HG03159 (cell line): ENCODE results near the gene RHOG.
"Not testable (repeated sequence)": the region's sequence is repeated elsewhere in the genome, so short reads cannot be mapped to it uniquely, and the experiment has no call there.

Experiments used
- ATAC-seq: cut with Tn5 transposase; IDR thresholded peaks from one replicate; pipeline ENCODE4 v1.9.1; 2021; ENCODE audit warnings: mild to moderate bottlenecking, moderate library complexity; ENCODE audit not compliant: unreplicated experiment

RHOG gene

DNA sequence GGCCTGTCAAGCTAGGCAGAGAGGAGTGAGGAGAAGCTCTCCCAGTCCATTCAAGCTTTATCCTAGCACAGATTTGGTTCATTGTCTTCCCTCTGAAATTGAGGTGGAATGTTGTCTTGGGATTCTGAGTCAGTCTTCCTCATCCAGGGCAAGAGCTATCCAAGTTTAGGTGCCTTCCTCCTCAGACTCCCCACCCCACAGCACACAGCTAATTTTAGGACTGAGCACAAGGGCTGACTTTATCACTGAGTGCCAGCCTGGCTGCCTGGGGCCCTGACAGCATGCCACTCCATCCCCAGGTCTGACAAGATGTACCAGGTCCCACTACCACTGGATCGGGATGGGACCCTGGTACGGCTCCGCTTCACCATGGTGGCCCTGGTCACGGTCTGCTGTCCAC, 29.8 kb downstream of the RHOG start:
- ATAC-seq = no peak

DNA sequence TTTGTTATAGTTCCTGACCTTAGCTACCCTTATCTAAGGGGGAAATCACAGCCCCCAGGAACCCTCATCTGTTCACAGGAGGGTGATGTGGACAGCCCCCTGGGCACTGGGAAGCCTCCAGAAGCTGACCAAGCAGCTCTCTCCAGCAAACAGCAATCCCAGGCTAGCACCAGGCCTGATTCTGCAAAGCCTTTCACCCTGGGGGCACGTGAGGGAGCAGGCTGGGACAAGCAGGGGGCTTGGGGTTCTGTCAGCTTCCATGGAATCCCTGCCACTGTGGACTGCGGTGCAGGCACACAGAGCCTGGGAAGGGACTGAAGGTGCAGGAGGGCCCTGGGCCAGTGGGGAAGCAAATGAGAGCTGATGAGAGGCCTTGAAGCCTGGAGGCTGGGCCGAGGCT, 30.3 kb downstream of the RHOG start:
- ATAC-seq = no peak

DNA sequence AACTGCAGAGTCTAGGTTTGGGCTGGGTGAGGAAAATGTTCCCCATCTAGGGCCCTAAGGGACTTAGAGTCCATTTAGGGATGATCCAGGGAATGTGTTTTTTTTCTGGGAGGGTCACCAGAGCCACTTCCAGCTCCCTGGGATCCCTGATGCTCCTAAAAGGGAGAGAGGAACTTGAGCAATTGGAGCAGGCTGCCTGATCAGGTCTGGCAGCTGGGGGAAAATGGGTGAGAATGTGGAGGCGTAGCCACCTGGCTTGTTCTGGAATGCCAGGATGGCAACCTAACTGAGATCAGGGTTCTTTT, 31.2 kb downstream of the RHOG start:
- no peak for ATAC-seq

DNA sequence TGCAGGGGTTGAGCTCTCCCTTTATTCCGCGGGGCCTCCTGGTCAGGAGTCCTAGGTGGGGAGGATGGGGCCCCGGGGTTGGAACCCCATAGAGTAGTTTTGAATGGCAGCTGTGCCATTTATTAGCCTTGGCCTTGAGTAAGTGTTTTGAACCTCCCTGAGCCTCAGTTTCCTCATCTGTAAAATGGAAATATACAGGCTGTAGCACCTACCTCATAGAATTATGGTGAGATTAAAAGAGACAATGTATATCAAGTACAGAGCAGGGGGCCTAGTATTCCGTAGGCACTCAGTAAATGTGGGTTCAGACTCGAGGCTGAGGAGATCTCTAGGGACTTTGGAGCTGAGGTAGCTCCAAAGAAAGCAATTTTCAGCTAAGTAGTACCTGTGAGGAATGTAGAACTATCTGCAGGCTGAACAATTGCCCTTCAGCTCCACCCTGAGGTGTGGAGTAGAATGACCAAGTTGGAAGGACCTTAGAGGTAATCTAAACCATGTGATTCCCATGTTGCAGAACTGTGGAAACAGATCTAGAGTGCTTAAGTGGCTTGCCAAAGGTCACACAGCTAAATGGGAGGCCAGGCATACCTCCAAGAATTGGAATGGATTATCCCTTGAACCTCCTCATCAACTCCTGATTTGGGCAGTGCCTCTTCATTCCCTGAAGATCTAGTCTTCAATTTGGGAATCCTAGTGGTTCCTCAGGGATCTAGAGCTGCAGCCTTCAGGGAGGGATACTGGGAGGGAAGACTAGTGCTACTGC, 31.7 kb downstream of the RHOG start:
- ATAC-seq = peak; percentile 74

DNA sequence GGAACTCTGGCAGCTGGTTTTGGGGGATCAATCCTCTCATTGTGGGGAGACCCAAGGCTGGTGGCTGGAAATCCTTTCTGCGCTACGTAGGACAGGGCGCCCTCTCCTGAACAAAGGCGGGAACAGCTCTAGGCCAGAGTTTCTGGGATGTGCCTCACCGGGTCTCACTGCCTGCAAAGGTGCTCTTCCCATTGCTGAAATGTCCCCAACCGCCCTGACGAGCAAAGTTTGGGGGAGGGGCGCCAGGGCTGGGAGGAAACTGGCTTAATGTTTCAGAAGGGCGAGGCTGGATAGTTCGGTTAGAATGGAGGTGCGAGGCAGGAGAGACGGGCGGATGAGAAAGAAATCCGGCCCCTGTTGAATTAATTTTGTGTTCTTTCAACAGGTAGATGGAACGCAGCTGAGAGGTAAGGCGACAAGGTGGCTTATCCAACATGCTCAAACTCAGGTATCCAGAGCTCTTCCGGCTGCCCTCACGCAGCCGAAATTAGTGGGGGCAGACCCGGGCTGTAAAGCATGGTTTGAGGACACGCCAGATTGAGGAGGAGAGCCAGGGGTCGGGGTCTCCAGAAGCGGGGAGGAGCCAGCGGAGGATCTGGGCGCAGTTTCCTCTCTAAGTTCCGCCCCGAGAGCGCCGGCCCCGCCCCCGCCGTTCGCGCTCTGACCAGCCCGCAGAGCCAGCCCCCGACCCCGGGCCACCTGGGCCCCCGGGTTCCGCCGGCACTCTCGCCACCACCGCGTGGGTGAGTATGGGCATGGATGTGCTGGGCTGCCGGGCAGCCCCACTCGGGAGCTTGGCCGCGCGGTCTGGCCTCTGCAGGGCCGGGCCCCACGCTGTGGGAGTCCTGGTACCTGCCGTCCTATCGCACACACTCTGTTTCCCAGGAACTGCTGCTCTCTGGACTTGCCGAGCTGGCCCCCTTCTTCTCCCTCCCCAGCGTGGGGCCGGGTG, 32.6 kb downstream of the RHOG start, which contains the start of gene PGAP2:
TSS of gene PGAP2 (plus strand) at position 652 of the 952 bp plus-strand sequence. CDS start 2,700 bp downstream, outside the sequence.
- peak; percentile 62 for ATAC-seq

DNA sequence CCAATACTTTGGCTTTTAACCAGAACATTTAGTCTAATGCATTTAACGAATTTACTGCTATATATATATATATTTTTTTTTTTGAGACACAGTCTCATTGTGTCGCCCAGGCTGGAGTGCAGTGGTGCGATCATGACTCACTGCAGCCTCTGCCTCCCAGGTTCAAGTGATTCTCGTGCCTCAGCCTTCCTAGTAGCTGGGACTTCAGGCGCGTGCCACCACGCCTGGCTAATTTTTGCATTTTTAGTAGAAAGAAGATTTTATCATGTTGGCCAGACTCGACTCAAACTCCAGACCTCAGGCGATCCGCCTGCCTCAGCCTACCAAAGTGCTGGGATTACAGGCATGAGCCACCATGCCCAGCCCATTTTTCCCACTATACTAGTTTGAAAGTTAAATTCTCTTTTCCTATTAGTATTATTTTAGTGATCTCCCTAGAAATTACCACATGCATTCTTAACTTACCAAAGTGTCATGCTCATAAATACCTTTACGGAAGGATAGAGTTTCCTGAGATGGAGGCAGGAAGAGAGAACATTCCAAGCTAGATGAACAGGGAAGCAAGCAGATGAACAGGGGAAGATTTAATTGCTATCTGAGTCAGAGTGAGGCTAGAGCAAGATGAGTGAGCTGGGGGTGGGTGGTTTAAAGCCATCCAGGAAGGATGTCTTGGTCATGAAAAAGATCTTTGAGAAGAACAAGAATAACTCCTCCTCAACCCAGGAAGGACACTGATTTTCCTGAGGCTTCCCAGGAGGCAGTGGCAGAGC, 36.8 kb downstream of the RHOG start:
- no peak for ATAC-seq

DNA sequence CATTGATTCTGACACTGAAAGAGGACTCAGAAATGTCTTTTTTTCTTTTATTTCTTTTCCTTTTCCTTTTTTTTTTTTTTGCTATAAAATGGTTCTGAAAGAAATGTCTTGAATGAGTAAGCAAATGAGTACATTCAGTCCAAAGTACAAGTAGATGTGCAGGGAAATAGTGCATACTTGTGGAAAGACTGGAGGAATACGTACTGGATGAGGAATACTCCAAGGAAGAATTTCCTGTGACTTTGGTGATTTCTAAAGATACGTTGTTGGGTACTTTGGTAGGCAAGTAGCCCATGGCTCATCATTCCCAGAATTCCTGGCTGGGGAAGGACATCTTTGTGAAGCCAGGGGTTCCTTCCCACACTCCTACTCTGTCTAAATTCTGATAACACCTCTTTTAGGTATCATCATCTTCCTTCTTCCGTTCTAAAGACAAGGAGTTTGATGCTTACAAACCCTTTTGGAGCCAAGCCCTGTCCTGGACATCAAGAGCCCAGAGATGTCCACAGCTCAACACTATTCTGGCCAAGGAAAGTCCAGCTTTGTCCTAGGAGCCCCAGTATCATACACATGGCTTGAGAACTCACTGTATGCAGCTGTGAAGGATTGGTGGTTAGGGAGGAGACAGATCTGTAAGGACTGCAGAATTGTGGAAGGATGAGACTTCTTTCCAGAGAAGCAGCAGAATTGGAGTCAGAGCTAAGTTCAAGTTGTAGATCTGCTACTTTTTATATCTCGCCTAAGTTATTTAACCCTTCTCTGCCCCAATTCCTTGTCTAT, 38.6 kb downstream of the RHOG start:
- no peak for ATAC-seq

DNA sequence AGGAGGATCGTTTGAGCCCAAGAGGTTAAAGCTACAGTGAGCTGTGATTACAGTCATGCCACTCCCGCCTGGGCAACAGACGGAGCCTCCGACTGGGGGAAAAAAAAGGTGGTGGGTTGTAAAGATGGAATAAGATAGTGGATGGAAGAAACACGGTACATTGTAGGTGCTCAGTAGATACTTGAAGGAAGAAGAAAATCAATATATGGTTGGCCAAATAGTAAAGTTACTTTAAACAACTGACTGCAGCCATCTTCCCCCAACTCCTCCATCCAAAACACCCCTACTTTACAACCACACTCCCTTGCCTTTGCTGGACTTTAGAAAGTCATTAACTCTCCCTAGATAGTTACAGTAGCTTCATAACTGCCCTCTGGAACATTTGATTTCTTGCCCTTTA, 40.9 kb downstream of the RHOG start:
- ATAC-seq = no peak

DNA sequence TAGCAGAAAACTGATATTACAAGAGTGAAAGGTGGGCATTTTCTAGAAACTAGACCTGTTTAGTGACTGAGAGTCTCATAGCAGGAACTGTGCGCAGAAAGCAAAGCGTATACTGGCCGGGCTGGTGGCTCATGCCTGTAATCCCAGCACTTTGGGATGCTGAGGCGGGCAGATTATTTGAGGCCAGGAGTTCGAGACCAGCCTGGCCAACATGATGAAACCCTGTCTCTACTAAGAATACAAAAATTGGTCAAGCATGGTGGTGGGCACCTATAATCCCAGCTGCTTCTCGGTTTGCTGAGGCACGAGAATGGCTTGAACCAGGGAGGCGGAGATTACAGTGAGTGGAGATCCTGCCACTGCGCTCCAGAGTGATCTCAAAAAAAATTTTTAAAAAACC, 41.6 kb downstream of the RHOG start:
- no peak for ATAC-seq

DNA sequence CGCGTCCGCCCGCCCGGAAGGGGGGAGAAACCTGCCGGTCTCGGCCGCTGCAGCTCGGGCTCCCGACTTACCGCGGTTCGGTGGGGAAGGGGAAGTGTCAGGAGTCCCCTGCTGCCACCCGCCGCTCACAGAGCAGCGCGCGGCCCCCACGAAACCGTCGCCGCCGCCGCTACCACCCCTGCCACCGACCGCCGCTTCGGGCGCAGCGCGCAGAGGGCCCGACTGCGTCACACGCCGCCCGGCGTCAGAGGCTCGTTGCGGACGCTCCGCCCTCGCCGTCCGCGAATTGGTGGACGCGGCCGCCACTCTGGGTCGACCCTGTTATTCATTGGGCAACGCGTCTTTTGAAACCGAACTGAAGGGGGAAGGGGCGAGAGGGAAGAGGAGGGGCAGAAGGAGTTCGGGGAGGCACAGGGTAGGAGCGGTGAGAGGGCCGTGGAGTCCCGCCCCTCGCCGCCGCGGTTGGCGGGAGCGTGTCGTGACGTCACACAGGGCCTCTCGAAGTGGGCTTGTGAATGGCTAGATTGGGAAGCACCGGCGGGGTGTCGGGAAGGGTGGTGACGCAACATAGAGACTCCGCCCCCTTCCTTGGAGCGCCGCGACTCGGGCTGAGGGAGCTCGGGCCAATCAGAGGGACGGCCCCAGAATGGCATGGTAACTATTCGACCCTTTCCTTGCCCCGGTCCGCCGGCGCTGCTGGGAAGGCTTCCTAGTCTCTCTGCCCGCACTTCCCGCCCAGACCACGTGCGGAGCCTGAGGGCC, 43.2 kb downstream of the RHOG start, which contains the start of gene NUP98:
TSS of gene NUP98 (minus strand) at position 226 of the 762 bp plus-strand sequence. CDS start 15,437 bp downstream, outside the sequence.
- ATAC-seq = peak; percentile 94

DNA sequence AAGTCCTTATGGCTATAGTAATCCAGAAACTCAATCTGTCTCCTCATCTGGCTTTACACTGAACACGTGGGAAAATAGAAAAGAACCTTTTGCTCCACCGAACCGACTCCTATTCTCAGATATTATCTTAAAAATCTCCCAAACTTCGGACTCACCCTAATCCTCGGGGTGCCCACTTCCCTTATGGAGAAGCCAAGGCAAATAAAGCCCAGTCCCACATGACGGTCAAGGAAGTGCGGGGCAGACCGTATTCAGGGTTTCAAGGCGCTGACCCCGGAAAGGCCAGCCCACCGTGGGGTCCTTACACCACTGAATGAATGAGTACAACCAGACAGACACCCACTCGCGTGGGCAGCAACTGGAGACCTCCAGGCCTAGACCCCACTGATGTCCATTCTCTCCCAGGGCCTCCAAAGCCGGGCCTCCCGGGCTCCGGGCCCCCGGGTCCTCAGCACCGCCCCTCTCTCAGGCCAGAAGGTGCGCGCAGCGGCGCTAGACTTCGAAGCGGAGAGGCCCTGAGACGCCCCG, 43.9 kb downstream of the RHOG start:
- ATAC-seq = peak; percentile 36

DNA sequence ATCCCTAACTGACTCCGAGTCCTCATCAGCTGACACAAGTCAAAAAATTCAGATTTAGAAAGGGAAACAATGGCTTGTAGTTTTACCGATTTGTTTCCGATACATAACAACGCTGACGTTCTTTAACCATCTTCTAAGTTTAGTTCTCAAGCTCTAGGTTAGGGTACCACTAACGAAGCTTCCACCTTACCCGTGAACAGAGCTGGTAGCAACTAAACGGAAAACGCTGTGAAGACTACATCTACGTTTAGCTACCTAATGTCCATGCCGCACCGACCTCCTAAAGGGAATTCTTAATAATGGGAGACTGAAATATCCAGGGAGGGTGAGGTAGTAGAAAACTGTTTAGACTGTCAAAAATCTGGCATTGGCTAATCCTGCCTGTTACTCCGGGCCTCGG, 44.4 kb downstream of the RHOG start:
- no peak for ATAC-seq

DNA sequence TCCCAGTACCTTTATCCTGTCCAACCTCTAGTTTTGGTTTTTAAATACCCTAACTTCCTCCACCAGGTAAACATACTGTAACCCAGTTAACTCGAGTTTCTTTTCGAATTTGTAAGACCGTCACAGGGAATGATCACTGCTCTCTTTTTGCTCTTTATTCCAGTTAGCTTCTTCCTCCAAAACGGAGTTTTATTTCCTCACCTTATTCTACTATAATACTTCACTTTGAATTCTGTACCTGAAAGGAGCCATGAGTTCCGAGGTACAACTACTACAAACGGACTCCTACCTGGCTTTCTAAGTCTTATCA, 44.8 kb downstream of the RHOG start:
- ATAC-seq = no peak

DNA sequence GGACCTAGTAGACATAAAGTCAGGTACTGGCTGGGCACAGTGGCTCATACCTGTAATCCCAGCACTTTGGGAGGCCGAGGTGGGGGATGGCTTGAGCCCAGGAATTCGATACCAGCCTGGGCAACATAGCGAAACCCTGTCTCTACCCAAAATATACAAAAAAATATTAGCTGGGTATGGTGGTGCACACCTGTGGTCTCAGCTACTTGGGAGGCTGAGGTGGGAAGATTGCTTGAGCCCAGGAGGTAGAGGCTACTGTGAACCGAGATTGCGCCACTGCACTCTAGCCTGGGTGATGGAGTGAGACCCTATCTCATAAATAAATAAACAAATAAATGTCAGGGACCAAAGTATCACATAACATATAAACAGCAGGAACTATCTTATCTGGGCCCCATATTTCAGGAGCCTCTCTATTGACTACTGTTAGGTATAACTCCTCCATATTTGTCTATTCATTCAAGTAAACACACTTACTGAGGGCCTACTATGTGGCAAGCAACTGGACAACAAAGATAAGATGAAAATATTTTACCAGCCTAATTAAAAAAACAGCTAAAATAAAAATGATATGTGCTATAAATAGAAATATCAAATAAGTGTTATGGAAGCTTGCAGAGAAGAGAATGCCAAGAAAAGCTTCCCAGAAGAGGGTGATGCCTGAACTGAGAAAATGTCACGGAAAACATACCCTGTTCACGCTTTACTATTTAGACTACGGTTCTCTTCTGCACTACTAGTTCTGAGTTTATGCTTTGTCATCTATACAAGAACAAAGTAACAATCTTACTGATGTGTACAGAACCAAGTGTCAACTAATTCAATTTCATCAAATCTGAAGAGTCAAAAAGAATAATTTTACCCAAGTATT, 45.4 kb downstream of the RHOG start:
- ATAC-seq = no peak

DNA sequence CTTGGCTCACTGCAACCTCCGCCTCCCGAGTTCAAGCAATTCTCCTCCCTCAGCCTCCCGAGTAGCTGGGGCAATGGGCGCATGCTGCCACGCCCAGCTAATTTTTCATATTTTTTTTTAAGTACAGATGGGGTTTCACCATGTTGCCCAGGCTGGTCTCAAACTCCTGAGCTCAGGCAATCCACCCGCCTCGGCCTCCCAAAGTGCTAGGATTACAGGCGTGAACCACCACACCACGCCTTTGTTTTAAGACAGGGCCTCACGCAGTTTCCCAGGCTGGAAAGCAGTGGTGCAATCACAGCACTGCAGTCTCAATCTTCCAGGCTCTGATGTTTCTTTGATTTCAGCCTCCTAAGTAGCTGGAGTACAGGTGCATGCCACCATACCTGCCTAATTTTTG, 46.4 kb downstream of the RHOG start:
- not testable (repeated sequence) for ATAC-seq

DNA sequence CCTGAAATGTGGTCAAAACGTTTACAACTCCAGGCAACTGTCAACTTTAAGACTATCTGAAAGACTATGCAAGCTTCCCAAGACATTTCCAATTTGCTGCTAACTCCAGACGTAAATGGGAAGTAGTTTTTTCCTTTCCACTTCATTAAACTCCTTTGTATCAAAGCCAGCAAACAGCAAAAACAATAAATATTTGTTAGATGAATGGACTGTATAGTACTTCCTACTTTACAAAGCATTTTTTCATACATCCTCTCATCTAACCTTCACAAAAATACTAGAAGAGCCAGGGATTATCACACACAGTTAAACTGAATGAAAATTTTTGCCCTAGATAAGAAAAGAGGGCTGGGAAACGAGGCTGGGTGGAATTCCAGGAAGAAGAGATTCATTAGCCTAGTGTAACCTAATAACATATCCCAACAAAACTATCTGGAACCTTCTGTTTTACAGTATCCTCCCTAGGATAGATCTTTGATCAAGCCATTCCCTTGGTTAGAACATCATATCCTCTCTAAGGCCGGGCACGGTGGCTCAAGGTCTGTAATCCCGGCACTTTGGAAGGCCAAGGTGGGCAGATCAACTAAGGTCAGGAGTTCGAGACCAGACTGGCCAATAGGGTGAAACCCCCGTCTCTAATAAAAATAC, 53.9 kb downstream of the RHOG start:
- no peak for ATAC-seq

DNA sequence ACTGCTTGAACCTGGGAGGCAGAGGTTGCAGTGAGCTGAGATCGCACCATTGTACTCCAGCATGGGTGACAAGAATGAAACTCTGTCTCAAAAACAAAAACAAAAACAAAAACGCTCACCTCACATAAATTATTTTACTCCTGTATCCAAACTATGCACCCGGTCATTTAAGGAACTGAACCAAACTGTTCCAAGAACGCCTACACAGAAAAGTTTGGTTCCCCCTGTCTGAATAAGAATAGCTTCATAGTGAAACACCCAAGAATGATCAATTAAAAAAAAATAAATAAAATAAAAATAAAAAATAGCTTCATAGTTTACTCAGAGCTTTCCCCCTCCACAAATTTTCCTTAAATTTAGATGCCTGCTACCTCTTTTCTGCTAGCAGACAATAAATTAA, 57.1 kb downstream of the RHOG start:
- ATAC-seq = no peak

DNA sequence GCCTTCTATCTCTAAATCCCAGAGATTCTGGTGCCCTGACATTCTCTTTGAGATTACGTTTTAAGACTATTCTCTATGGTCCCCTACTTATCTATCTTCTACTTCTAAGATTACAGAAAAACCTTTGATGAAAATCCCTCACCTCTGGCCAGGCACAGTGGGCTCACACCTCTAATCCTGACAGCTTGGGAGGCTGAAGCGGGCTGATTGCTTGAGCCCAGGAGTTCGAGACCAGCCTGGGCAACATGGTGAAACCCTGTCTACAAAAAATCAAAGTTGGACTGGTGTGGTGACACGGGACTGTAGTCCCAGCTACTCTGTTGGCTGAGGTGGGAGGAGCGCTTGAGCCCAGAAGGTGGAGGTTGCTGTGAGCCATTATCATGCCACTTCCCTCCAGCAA, 57.8 kb downstream of the RHOG start:
- no peak for ATAC-seq
